Smooth muscle cell (in vitro differentiated cells): Measurements from ENCODE around the gene ZNF664. TPM values are rescaled to one million over a fixed set of nuclear protein-coding genes. Genes with fewer than 3 reads are reported as not detected.

Source experiments
- DNase-seq: peaks from one replicate; lab custom pipeline; 2025; ENCODE audit not compliant: unreplicated experiment; lab: John Stamatoyannopoulos, UW
- H2AFZ ChIP-seq: fragments of 200-600 bp; sonication (generic); 2 replicates; pipeline ENCODE4 v1.6.0; 2016; ENCODE audit warnings: antibody characterized with exemption, low read depth, mild to moderate bottlenecking
- H3F3A ChIP-seq: fragments of 200-600 bp; sonication (generic); 2 replicates; pipeline ENCODE4 v1.6.0; 2017; ENCODE audit warnings: antibody characterized with exemption, low read depth
- H3K27ac ChIP-seq: fragments of 200-600 bp; sonication (generic); 2 replicates; pipeline ENCODE4 v1.5.1; 2016; ENCODE audit warnings: low read depth, mild to moderate bottlenecking
- H3K27me3 ChIP-seq: fragments of 200-600 bp; sonication (generic); 2 replicates; pipeline ENCODE4 v1.6.1; 2016; ENCODE audit warnings: low read depth, mild to moderate bottlenecking
- H3K36me3 ChIP-seq: fragments of 200-600 bp; sonication (generic); 2 replicates; pipeline ENCODE4 v1.5.1; 2016; ENCODE audit warnings: low read depth
- H3K4me1 ChIP-seq: fragments of 200-600 bp; sonication (generic); 2 replicates; pipeline ENCODE4 v1.5.1; 2016; ENCODE audit warnings: low read depth
- H3K4me2 ChIP-seq: fragments of 200-600 bp; sonication (generic); 2 replicates; pipeline ENCODE4 v1.6.0; 2016; ENCODE audit warnings: mild to moderate bottlenecking
- H3K4me3 ChIP-seq: fragments of 200-600 bp; sonication (generic); 2 replicates; pipeline ENCODE4 v1.5.1; 2016; ENCODE audit warnings: mild to moderate bottlenecking
- H3K79me2 ChIP-seq: fragments of 200-600 bp; sonication (generic); 2 replicates; pipeline ENCODE4 v1.6.0; 2016; ENCODE audit warnings: low read depth, mild to moderate bottlenecking
- H3K9ac ChIP-seq: fragments of 200-600 bp; sonication (generic); 2 replicates; pipeline ENCODE4 v1.6.0; 2016; ENCODE audit warnings: low read depth
- H3K9me3 ChIP-seq: fragments of 200-600 bp; sonication (generic); replicated peaks from 2 replicates; pipeline ENCODE4 v1.5.1; 2016; ENCODE audit warnings: low read depth
- H4K20me1 ChIP-seq: fragments of 200-600 bp; sonication (generic); 2 replicates; pipeline ENCODE4 v1.6.0; 2016; ENCODE audit warnings: low read depth
- WGBS: methylation state at CpG from one replicate; pipeline ENCODE4 v1.1.7; 2016; ENCODE audit warnings: low lambda C conversion rate; 5-methylcytosine and 5-hydroxymethylcytosine counted together
- polyA plus RNA-seq: library from polyadenylated mRNA; unstranded; fragments of >200 nt; fragmentation: Nextera tagmentation; extraction: Ambion mirVana; gene quantifications from 2 replicates; pipeline ENCODE4 v1.2.1, GENCODE V29; 2016
- total RNA-seq: library from RNA; depleted of rRNA; stranded (reverse); fragments of >200 nt; gene quantifications from 2 replicates; pipeline ENCODE4 v1.2.3, GENCODE V29; 2014
- TF ChIP-seq, protein P1 (sequence below): fragments of 200-600 bp; sonication (generic); IDR thresholded peaks from 2 replicates; pipeline ENCODE4 v1.5.1; 2017; ENCODE audit warnings: borderline replicate concordance, mild to moderate bottlenecking, antibody characterized with exemption; ENCODE audit not compliant: insufficient read depth, poor library complexity, severe bottlenecking

Gene ZNF664
- total and polyA plus RNA-seq, 2 experiments from 2014 or later, result 6.4 to 47.7 TPM

DNA sequence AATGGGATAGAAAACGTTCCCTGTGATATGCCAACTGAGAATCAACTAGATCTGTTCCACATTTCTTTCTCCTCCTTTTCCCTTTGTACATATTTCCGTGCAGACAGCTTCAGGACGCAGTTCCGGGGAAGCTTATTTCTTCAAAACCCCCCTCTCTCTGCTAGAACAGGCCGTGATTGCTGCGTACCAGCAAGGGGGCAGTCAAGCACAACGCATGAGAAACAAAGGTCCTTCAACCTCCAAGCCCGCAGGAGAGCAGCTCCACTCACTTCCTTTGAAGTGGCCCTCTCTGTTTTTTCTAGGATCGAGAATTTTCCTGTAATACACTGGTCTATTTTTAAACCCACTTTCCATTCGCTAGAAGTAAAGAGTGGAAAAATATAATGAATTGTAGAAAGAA lies 80.8 kb downstream of the ZNF664 start:
- H3K4me3 ChIP-seq, result no peak overlapping the region
- H3K79me2 ChIP-seq, result no peaks in the 10 kb centered on the region
- H2AFZ ChIP-seq, result peak overlapping the region; percentile 57
- WGBS, result 21% methylated on average over 10 of the region's 10 CpGs
- H3F3A ChIP-seq, result no peaks in the 10 kb centered on the region
- H3K9ac ChIP-seq, result no peak overlapping the region
- H4K20me1 ChIP-seq, result no peaks in the 10 kb centered on the region
- H3K27me3 ChIP-seq, result no peaks in the 10 kb centered on the region
- no peaks in the 10 kb centered on the region for H3K36me3 ChIP-seq
- no peaks in the 10 kb centered on the region for H3K4me1 ChIP-seq
- DNase-seq, result no peak
- TF ChIP-seq, protein P1, sequence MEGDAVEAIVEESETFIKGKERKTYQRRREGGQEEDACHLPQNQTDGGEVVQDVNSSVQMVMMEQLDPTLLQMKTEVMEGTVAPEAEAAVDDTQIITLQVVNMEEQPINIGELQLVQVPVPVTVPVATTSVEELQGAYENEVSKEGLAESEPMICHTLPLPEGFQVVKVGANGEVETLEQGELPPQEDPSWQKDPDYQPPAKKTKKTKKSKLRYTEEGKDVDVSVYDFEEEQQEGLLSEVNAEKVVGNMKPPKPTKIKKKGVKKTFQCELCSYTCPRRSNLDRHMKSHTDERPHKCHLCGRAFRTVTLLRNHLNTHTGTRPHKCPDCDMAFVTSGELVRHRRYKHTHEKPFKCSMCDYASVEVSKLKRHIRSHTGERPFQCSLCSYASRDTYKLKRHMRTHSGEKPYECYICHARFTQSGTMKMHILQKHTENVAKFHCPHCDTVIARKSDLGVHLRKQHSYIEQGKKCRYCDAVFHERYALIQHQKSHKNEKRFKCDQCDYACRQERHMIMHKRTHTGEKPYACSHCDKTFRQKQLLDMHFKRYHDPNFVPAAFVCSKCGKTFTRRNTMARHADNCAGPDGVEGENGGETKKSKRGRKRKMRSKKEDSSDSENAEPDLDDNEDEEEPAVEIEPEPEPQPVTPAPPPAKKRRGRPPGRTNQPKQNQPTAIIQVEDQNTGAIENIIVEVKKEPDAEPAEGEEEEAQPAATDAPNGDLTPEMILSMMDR, result peak; percentile 59
- no peak overlapping the region for H3K27ac ChIP-seq
- H3K9me3 ChIP-seq, result no peaks in the 10 kb centered on the region
- peak overlapping the region; percentile 48 for H3K4me2 ChIP-seq

DNA sequence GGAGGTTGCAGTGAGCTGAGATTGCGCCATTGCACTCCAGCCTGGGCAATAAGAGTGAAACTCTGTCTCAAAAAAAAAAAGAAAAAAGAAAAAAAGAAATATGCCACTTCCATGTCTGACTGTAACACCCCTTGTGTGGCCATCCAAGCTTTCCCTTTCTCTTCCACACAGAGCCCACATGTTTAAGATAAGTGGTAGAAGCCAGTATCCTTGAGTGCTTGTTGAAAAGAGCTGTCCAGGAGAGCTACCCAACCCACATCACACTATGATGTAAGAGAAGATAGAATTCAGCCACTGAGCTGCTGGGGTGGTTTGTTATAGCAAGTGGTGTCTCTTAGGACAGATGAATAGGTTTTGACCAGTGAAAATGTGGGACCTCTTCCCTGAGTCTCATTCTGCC lies 82.1 kb downstream of the ZNF664 start:
- no peak for DNase-seq
- H3K4me2 ChIP-seq, result no peak overlapping the region
- no peak overlapping the region for H3K27ac ChIP-seq
- no peaks in the 10 kb centered on the region for H3F3A ChIP-seq
- H3K27me3 ChIP-seq, result no peaks in the 10 kb centered on the region
- no peaks in the 10 kb centered on the region for H3K4me1 ChIP-seq
- H3K36me3 ChIP-seq, result no peaks in the 10 kb centered on the region
- no peaks in the 10 kb centered on the region for H3K79me2 ChIP-seq
- 100% methylated on average over 1 of the region's 1 CpG for WGBS
- H2AFZ ChIP-seq, result no peak overlapping the region
- H3K4me3 ChIP-seq, result no peak overlapping the region
- no peaks in the 10 kb centered on the region for H4K20me1 ChIP-seq
- H3K9me3 ChIP-seq, result no peaks in the 10 kb centered on the region
- TF ChIP-seq, protein P1, result no peak
- H3K9ac ChIP-seq, result no peak overlapping the region

DNA sequence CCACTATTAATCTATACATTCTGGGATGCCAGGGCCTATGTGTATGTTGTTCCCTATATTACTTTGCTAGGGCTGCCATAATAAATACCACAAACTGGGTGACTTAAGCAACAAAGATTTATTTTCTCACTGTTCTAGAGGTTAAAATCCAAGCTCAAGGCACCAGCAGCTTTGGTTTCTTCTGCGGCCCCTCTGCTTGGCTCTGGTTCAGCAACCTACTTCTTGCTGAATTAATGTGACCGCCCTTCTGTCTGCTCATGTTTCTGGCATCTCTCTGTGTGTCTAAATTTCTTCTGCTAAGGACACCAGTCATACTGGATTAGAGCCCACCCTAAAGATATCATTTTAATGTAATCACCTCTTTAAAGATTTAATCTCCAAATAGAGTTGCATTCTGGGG lies 84.7 kb downstream of the ZNF664 start:
- Histone ChIP-seq H3K27ac (no peak overlapping the region), H3K9ac (no peak overlapping the region), H3K4me1 (no peaks in the 10 kb centered on the region), H3K9me3 (no peaks in the 10 kb centered on the region), H4K20me1 (no peaks in the 10 kb centered on the region), H3K4me2 (no peak overlapping the region), H3F3A (no peaks in the 10 kb centered on the region), H3K79me2 (no peaks in the 10 kb centered on the region), H2AFZ (no peak overlapping the region), H3K36me3 (no peaks in the 10 kb centered on the region), H3K27me3 (no peaks in the 10 kb centered on the region), H3K4me3 (no peak overlapping the region)
- TF ChIP-seq, protein P1, result no peak
- 76% methylated on average over 2 of the region's 2 CpGs for WGBS
- DNase-seq, result no peak

DNA sequence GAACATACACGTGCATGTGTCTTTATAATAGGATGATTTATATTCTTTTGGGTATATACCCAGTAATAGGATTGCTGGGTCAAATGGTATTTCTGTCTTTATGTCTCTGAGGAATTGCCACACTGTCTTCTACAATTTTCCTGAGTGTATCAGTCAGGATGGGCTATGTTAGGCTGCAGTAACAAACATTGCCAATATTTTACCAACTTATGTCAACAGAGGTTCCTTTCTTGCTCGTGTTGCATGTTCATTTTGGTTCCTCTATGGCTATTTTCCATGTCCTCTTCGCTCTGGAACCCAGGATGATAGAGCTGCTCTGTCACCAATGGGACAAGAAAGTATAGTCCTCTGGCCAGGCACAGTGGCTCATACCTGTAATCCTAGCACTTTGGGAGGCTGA lies 86.7 kb downstream of the ZNF664 start:
- Histone ChIP-seq H2AFZ (no peak overlapping the region), H3F3A (no peaks in the 10 kb centered on the region), H3K4me1 (no peaks in the 10 kb centered on the region), H3K9ac (no peak overlapping the region), H4K20me1 (no peaks in the 10 kb centered on the region), H3K27me3 (no peaks in the 10 kb centered on the region), H3K4me3 (no peak overlapping the region), H3K79me2 (no peaks in the 10 kb centered on the region), H3K9me3 (no peaks in the 10 kb centered on the region), H3K27ac (no peak overlapping the region), H3K4me2 (no peak overlapping the region), H3K36me3 (no peaks in the 10 kb centered on the region)
- no peak for DNase-seq
- TF ChIP-seq, protein P1, result no peak
- WGBS, result 94% methylated on average over 3 of the region's 3 CpGs
